ENCODE results near the gene PAX7.

DNA sequence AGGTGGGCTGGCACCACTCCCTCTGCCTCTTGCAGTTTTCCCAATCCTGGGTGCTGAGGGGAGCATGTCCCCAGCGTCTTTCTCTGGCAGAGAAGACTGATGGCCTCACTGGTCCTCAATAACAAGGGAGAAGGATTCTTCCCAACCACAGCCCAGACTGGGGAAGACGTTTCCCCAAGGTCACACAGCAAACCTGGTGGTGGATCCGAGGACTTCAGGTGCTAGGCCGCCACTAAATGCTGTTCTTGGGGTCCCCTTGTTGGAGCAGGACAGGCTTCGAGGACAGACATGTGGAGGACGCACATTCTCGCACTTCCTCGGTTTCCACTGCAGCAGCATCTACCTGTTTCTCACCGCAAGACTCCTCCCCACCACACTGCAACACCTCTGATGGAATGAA, 30.9 kb upstream of the PAX7 start:
- TF ChIP-seq, protein P1, sequence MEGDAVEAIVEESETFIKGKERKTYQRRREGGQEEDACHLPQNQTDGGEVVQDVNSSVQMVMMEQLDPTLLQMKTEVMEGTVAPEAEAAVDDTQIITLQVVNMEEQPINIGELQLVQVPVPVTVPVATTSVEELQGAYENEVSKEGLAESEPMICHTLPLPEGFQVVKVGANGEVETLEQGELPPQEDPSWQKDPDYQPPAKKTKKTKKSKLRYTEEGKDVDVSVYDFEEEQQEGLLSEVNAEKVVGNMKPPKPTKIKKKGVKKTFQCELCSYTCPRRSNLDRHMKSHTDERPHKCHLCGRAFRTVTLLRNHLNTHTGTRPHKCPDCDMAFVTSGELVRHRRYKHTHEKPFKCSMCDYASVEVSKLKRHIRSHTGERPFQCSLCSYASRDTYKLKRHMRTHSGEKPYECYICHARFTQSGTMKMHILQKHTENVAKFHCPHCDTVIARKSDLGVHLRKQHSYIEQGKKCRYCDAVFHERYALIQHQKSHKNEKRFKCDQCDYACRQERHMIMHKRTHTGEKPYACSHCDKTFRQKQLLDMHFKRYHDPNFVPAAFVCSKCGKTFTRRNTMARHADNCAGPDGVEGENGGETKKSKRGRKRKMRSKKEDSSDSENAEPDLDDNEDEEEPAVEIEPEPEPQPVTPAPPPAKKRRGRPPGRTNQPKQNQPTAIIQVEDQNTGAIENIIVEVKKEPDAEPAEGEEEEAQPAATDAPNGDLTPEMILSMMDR (IDR thresholded peaks at IDR 0.05) = no peak
- TF ChIP-seq POLR2A (IDR thresholded peaks at IDR 0.05) = no peak
